Sigmoid colon (tissue), 7 donors: ENCODE data around the gene MAGEF1. TPM values are rescaled to one million over a fixed set of nuclear protein-coding genes. Genes with fewer than 3 reads are reported as not detected.

Experiments used
- DNase-seq: peaks from one replicate; pipeline ENCODE4 v3.0.0-alpha.2; 2019
- H3K27ac ChIP-seq, 4 donors: fragments of 200-600 bp; sonication (generic); one replicate each; pipeline ENCODE4 v1.5.1; 2016 to 2019; ENCODE audit warnings: mild to moderate bottlenecking in 1 of 4
- H3K27me3 ChIP-seq, 3 donors: fragments of 200-600 bp; sonication (generic); one replicate each; pipeline ENCODE4 v1.5.1; 2019; ENCODE audit warnings: mild to moderate bottlenecking in 1 of 3
- H3K36me3 ChIP-seq, 4 donors: fragments of 200-600 bp; sonication (generic); one replicate each; pipeline ENCODE4 v1.5.1; 2016 to 2019
- H3K4me1 ChIP-seq, 4 donors: fragments of 200-600 bp; sonication (generic); one replicate each; pipeline ENCODE4 v1.5.1; 2017 to 2019
- H3K4me3 ChIP-seq, 4 donors: fragments of 200-600 bp; sonication (generic); one replicate each; pipeline ENCODE4 v1.5.1; 2017 to 2019; ENCODE audit warnings: mild to moderate bottlenecking in 2 of 4, moderate library complexity in 1 of 4
- H3K9me3 ChIP-seq, 4 donors: fragments of 200-600 bp in 3 of 4; sonication (generic) in 3 of 4; one replicate each; pipeline versions ENCODE4 v1.5.1 to v1.6.1; 2013 to 2019
- EP300 ChIP-seq, 4 donors: sonication (generic); formaldehyde crosslinking; IDR thresholded peaks; one replicate each; pipeline ENCODE4 v1.6.1; 2017; ENCODE audit warnings: antibody characterized with exemption in 4 of 4
- POLR2A ChIP-seq, 2 donors: fragments of 450-650 bp; IDR thresholded peaks; one replicate each; pipeline ENCODE4 v1.6.1; 2016; ENCODE audit warnings: antibody characterized with exemption in 2 of 2, mild to moderate bottlenecking in 2 of 2, moderate library complexity in 2 of 2
- POLR2AphosphoS5 ChIP-seq, 4 donors: sonication (generic); formaldehyde crosslinking; IDR thresholded peaks; one replicate each; pipeline ENCODE4 v1.6.1; 2017; ENCODE audit warnings: antibody characterized with exemption in 4 of 4
- WGBS, 2 donors: extraction: QIAGEN DNeasy Blood & Tissue Kit; methylation state at CpG; one replicate each; pipeline ENCODE4 v1.1.7; 2013; 5-methylcytosine and 5-hydroxymethylcytosine counted together
- intact Hi-C: fragments of 100-400 bp; cut with DNase I; formaldehyde crosslinking; loops from one replicate; pipeline ENCODE4 v1.15.1; 2023
- polyA plus RNA-seq, 3 donors: library from polyadenylated mRNA; stranded (reverse); fragments of 200-250 nt; gene quantifications; one replicate each; pipeline ENCODE4 v1.2.3, GENCODE V29; 2013
- total RNA-seq, 4 donors: library from RNA; depleted of rRNA; stranded (reverse); fragments of >200 nt; gene quantifications; one replicate each; pipeline ENCODE4 v1.1.0, GENCODE V29; 2016
- TF ChIP-seq, protein P1 (sequence below), 4 experiments: fragments of 450-650 bp in 3 of 4; fragments of 200-600 bp in 1 of 4; IDR thresholded peaks; one replicate each; pipeline ENCODE4 v1.5.1; 2016 to 2019; ENCODE audit warnings: antibody characterized with exemption in 4 of 4, mild to moderate bottlenecking in 3 of 4, moderate library complexity in 2 of 4
- donor health status: healthy with polysubstance abuse.
- donor health status: Bipolar disorder and iron deficiency.
- donor health status: healthy.

MAGEF1 gene
- total and polyA plus RNA-seq, 7 donors = 29.4 to 43.6 (median 32.9) TPM

DNA sequence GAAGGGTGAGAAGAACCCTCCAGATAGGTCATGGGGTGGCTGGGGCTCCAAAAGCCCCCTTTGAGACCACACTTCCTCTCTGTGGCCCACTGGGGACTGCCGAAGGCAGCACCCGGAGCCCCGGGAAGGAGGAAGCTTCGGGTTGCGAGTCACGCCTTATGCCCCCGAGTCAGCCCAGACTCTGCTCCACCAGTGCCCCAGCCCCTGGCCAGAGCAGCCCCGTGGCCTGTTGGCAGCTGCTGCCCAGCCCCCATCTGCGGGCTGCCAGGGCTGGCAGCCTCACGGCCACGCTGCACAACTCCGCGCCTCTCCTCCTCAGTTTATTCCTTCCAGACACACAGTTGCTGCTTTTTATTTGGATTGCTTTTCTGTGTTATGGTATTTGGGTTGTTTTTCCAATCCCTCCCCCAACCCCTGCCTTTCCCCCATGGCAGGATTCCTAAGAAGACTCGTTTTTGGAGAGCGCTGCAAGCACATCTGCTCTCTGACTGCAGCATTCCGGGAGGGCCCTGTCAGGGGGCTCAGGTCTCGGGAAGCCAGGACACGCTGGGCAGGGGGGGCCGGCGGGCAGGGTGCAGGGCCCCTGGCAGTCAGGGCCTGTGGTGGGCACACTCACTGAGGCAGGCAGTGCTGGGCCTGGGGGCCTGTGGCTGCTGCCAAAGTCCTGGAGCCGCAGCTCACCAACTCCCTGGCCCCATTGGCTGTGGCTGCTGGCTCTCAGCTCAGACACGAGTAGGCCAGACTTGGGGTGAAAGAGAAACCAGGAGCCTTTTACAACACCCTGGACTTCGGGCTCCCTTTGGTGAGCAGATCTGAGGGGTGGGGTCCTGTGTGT, 20.2 kb downstream of the MAGEF1 start:
- WGBS, 2 donors = 54 to 74% methylated on average over 23 of the region's 23 CpGs
- TF ChIP-seq EP300 (IDR thresholded peaks at IDR 0.05) (no peak), POLR2A (IDR thresholded peaks at IDR 0.05) (no peak), POLR2AphosphoS5 (IDR thresholded peaks at IDR 0.05) (no peak)
- TF ChIP-seq, protein P1, sequence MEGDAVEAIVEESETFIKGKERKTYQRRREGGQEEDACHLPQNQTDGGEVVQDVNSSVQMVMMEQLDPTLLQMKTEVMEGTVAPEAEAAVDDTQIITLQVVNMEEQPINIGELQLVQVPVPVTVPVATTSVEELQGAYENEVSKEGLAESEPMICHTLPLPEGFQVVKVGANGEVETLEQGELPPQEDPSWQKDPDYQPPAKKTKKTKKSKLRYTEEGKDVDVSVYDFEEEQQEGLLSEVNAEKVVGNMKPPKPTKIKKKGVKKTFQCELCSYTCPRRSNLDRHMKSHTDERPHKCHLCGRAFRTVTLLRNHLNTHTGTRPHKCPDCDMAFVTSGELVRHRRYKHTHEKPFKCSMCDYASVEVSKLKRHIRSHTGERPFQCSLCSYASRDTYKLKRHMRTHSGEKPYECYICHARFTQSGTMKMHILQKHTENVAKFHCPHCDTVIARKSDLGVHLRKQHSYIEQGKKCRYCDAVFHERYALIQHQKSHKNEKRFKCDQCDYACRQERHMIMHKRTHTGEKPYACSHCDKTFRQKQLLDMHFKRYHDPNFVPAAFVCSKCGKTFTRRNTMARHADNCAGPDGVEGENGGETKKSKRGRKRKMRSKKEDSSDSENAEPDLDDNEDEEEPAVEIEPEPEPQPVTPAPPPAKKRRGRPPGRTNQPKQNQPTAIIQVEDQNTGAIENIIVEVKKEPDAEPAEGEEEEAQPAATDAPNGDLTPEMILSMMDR (IDR thresholded peaks at IDR 0.05) = no peak
- no peaks in the 10 kb centered on the region for H3K27me3 ChIP-seq
- peak overlapping the region in 3 of 4 donors; percentile 63 to 75 (median 72) for H3K27ac ChIP-seq
- no peaks in the 10 kb centered on the region for H3K36me3 ChIP-seq
- intact Hi-C loops = no loop called here
- H3K4me1 ChIP-seq = peaks cover 0 to 69% (median 55%) of the 10 kb centered on the region in 4 donors
- H3K4me3 ChIP-seq = peak overlapping the region in 3 of 4 donors; percentile 1 to 21 (median 17)
- H3K9me3 ChIP-seq = no peaks in the 10 kb centered on the region
- DNase-seq = peak; percentile 75

DNA sequence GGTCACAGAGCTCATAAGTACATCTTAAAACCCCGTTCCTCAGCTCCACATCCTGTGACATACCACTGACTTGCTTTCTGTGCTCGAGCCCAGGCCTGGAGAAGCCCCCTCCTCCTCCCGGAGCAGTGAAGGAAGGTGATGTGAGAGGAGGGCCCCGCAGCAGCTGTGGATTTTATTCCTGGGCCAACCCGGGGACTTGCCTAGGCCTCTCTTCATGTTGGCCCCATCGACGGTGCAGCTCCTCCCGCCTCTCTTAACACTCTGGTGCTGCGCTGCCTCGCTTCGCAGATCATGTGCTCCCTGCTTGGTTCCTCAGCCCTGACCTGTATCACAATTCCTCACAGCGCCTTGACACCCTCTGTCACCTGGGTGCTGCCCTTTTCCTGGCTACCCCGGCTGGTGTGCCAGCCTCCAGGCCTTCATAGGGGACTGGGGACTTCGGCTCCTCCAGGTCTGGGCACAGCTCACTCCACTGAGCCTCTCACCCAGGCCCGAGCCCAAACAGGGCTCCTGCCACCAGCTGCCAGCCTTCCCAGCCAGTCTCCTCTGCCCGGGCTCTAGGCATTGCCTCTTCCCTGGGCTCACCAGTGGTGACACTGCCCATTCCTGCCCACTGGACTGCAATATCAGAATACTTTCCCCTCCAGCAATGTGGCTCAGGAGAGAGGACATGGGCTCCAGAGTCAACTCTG, 21.5 kb downstream of the MAGEF1 start:
- Histone ChIP-seq H3K9me3 (no peaks in the 10 kb centered on the region), H3K27ac (peak overlapping the region in 3 of 4 donors; percentile 68 to 75 (median 72)), H3K36me3 (no peaks in the 10 kb centered on the region), H3K27me3 (no peaks in the 10 kb centered on the region), H3K4me3 (no peak overlapping the region), H3K4me1 (peaks cover 0 to 74% (median 58%) of the 10 kb centered on the region in 4 donors)
- intact Hi-C loops = no loop called here
- DNase-seq = no peak
- 84 to 91% methylated on average over 16 of the region's 16 CpGs for WGBS, 2 donors
- TF ChIP-seq EP300 (IDR thresholded peaks at IDR 0.05) = no peak
- TF ChIP-seq POLR2A (IDR thresholded peaks at IDR 0.05) = no peak
- TF ChIP-seq POLR2AphosphoS5 (IDR thresholded peaks at IDR 0.05) = no peak
- TF ChIP-seq, protein P1 (IDR thresholded peaks at IDR 0.05) = no peak

DNA sequence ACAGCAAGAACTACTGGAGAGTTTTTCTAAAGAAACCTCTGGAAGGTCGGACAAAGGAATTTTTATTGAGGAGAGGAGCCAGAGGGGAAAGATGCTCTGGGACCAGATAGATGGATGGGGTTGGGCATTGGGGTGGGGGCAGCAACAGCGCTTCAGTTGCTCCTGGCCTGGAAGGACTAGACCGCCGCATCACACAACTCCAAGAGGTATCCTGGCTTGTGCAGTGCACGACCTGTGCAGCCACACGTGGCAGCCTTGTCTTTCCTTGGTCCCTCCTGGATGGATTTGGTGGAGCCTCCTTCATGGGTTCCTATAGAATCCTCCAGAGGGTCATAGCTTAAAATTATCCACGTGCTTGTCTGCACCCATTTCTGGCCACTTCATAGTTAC, 23.0 kb downstream of the MAGEF1 start:
- intact Hi-C loops = no loop called here
- peaks cover 0 to 74% (median 58%) of the 10 kb centered on the region in 4 donors for H3K4me1 ChIP-seq

DNA sequence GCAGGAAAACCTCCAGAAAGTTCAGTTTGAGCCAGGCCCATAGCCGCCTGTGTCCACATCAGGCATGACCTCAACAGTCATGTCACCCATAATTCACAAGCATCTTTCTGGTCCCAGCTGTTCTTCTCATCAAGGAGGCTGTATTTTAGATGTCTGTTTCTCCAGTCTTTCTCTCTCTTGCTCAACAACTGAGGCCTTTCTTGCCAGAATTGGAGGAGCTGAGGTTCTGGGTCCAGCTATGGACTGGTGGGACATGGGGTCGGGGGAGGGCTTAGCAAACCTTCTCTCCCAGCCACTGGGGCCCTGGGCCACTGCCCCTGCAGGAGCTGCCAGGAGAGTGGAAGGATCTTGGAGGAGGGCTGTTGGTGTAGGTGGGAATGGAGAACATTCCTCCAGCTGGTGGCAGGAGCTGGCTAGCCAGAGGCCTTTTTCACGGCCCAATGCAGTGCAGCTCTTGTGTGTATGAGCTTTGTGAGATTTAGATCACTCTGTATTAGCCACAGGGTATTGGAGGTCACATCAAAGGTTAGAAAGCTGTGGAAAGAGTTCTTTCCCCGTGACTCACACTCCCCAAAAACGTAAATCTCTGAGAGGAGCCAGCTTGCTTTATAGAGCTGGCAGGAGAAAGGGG, 23.5 kb downstream of the MAGEF1 start:
- intact Hi-C loops = no loop called here
- H3K4me3 ChIP-seq = no peak overlapping the region
- peaks cover 0 to 71% (median 58%) of the 10 kb centered on the region in 4 donors for H3K4me1 ChIP-seq
- TF ChIP-seq EP300 (IDR thresholded peaks at IDR 0.05) = no peak
- TF ChIP-seq POLR2AphosphoS5 (IDR thresholded peaks at IDR 0.05) = peak; percentile 35 to 53 (median 37)
- WGBS, 2 donors = 66 to 78% methylated on average over 5 of the region's 5 CpGs
- peak; percentile 75 for DNase-seq
- H3K36me3 ChIP-seq = no peaks in the 10 kb centered on the region
- no peaks in the 10 kb centered on the region for H3K9me3 ChIP-seq
- H3K27me3 ChIP-seq = no peaks in the 10 kb centered on the region
- peak overlapping the region in 3 of 4 donors; percentile 68 to 75 (median 72) for H3K27ac ChIP-seq

More for the DNA sequence above, 23.0 kb downstream of the MAGEF1 start:
- DNase-seq = no peak
- Histone ChIP-seq H3K27me3 (no peaks in the 10 kb centered on the region), H3K27ac (peak overlapping the region in 3 of 4 donors; percentile 68 to 75 (median 72)), H3K4me3 (no peak overlapping the region), H3K36me3 (no peaks in the 10 kb centered on the region), H3K9me3 (no peaks in the 10 kb centered on the region)
- TF ChIP-seq EP300 (IDR thresholded peaks at IDR 0.05) (no peak), POLR2AphosphoS5 (IDR thresholded peaks at IDR 0.05) (no peak)
- TF ChIP-seq, protein P1 (IDR thresholded peaks at IDR 0.05) = no peak
- WGBS, 2 donors = 83 to 84% methylated on average over 7 of the region's 7 CpGs
